Measurements from ENCODE around the gene LGI2. TPM values are rescaled to one million over a fixed set of nuclear protein-coding genes. Genes with fewer than 3 reads are reported as not detected.

The LGI2 gene
- total and polyA plus RNA-seq, 2 of the 8 experiments (the other 6 are each of a cell fraction or from before 2014, with no cell fraction given) = 2.3 to 4.0 TPM

- no peak for TF ChIP-seq CTCF (IDR thresholded peaks at IDR 0.05; ENCODE audit: control extremely low read depth in 1 of 3, insufficient read depth in 1 of 3, low read depth in 1 of 3, low read length in 3 of 3)
- TF ChIP-seq TAF7 (optimal IDR thresholded peaks at IDR 0.05; ENCODE audit: borderline replicate concordance, low read depth, low read length) = no peak
- TF ChIP-seq ZNF274 (IDR thresholded peaks at IDR 0.05; ENCODE audit: borderline replicate concordance, extremely low read depth, low read length) = no peak
- TF ChIP-seq EP300 (IDR thresholded peaks at IDR 0.05; ENCODE audit: borderline replicate concordance in 1 of 2, low read depth in 2 of 2, low read length in 2 of 2) = no peak
- TF ChIP-seq RXRA (IDR thresholded peaks at IDR 0.05; ENCODE audit: insufficient read depth, low read depth, low read length) = no peak
- TF ChIP-seq HDAC2 (IDR thresholded peaks at IDR 0.05; ENCODE audit: borderline replicate concordance in 1 of 2, low read depth in 2 of 2, low read length in 2 of 2) = no peak
- no peak for TF ChIP-seq GTF2F1 (IDR thresholded peaks at IDR 0.05; ENCODE audit: borderline replicate concordance, low read depth, low read length)
- TF ChIP-seq KDM4A (IDR thresholded peaks at IDR 0.05; ENCODE audit: low read depth, low read length, severe bottlenecking) = no peak
These were observed 9.5 kb downstream of the LGI2 start (continued) for GRCh38 chr4:25021216-25021615.

Data from H1 (cell line).